Measurements from ENCODE around the gene TMEM143.
"Not testable (repeated sequence)": the region's sequence is repeated elsewhere in the genome, so short reads cannot be mapped to it uniquely, and the experiment has no call there.

The TMEM143 gene

DNA sequence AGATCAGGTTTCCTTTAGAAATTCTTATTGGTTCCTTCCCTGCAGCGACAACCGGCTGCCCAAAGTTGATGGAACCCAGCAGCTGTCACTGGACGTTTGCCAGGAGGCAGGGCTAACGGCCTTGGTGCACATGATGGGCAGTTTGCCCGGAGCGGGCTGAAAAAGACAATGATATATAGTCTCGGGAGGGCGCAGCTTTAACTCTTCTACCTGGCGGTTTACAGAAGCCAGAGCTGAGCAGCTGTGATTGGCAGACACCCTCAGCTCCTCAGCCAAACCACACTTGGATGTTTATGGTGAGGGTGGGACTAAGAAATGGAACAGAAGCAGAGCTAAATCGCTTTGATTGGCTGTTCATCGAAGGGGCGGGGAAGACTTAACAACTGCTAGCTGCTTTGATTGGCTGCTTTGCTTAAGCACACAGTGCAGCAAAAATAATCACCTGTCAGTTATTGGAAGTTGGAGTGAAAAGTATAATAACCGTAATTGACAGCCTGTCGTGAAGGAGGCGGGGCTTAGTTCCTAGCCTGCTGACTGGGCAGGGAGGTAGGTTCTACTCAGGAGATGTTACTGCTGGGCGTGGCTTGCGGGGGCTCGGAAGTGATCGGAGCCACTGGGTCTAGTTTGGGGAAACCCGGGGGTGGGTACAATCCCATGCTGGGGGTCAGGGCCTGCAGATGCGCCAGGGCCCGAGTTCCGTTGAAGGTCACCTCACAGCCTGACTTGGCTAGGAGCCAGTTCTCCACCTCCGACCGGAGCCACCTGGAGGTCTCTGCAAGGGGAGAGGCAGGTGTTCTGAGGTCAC lies 30.9 kb downstream of the TMEM143 start:
- peak overlapping the region; percentile 94 for H3K27ac Mint-ChIP-seq
- H3K27me3 Mint-ChIP-seq (ENCODE audit: low read depth) = no peaks in the 10 kb centered on the region
- H3K9me3 Mint-ChIP-seq = peaks cover 3% of the 10 kb centered on the region
- peak overlapping the region; percentile 94 for H3K4me3 Mint-ChIP-seq
- peaks cover 49% of the 10 kb centered on the region for H3K4me1 Mint-ChIP-seq (ENCODE audit: low read depth)
- peaks cover 35% of the 10 kb centered on the region for H3K36me3 Mint-ChIP-seq (ENCODE audit: low read depth)

DNA sequence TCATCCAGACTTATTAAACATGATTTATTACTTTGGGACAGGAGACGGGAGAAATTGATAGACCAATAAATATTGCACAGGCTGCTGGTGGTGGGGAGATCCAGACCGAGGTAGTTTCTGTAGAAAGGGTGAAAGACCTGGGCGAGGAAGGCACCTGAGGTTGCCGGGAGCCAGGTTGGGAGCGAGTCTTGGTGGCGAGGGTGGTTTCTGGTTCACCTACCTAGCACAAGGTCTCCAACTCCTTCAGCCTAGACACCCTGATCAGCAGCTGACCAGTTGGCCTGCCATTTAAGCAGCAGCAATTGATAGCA lies 31.4 kb downstream of the TMEM143 start:
- Mint-ChIP-seq H3K4me3 (peak overlapping the region; percentile 94), H3K27ac (peak overlapping the region; percentile 94)

DNA sequence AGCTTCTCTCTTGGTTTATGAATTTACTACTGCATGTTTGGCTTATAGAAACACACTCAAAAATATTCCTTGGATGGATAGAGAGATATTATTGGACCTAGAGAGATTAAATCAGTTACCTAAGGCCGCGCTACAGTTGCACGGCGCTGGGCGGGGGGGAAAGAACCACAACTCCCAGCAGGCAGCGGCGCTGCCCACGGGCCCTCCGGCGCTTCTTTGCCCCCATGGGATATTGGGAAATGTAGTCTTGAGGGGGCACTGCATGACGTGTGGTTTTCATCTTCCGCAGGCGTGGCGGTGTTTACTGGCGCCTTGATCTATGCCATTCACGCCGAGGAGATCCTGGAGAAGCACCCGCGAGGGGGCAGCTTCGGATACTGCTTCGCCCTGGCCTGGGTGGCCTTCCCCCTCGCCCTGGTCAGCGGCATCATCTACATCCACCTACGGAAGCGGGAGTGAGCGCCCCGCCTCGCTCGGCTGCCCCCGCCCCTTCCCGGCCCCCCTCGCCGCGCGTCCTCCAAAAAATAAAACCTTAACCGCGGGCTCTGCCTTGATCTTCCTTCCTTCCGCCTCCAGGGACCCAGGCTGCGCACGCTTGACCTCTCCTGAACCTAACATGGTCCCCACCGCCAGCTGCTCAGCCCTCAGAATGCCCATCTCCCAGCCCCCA lies 33.6 kb downstream of the TMEM143 start:
- H3K4me3 Mint-ChIP-seq = peak overlapping the region; percentile 81
- H3K9me3 Mint-ChIP-seq = peaks cover 3% of the 10 kb centered on the region
- peaks cover 55% of the 10 kb centered on the region for H3K36me3 Mint-ChIP-seq (ENCODE audit: low read depth)
- H3K27me3 Mint-ChIP-seq (ENCODE audit: low read depth) = no peaks in the 10 kb centered on the region
- H3K27ac Mint-ChIP-seq = peak overlapping the region; percentile 94
- peaks cover 64% of the 10 kb centered on the region for H3K4me1 Mint-ChIP-seq (ENCODE audit: low read depth)

More for the DNA sequence above, 31.4 kb downstream of the TMEM143 start:
- Mint-ChIP-seq H3K4me1 (ENCODE audit: low read depth) (peaks cover 54% of the 10 kb centered on the region), H3K27me3 (ENCODE audit: low read depth) (no peaks in the 10 kb centered on the region), H3K9me3 (peaks cover 3% of the 10 kb centered on the region), H3K36me3 (ENCODE audit: low read depth) (peaks cover 39% of the 10 kb centered on the region)

DNA sequence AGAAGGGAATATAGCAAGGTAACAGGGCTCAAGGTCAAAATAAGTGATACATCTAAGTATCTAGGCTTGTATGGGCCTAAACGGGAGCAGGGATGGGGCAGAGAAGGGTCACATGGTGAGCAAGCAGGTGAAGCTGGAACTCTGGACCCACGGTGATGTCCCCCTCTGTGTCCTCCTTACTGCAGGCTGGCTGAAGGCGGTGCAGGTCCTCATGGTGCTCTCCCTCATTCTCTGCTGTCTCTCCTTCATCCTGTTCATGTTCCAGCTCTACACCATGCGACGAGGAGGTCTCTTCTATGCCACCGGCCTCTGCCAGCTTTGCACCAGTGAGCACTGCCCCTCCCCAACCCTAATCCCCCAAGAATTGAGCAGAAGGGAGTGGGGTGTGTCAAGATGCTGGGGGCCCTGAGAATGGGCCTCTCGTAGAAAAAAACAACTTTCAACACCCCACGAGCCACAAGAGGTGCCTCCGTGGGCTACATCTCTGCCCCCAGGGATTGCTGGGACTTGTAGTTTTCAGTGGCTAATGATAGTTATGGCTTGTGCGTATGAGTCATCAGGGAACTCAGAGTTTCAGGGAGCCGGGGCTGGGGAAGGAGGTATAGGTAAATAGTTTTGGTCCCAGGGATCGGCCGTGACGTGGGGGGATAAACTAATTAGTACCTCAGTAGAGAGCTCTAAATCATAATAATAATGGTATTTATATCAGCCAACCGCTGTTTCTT lies 34.4 kb downstream of the TMEM143 start:
- peaks cover 62% of the 10 kb centered on the region for H3K4me1 Mint-ChIP-seq (ENCODE audit: low read depth)
- H3K27me3 Mint-ChIP-seq (ENCODE audit: low read depth) = no peaks in the 10 kb centered on the region
- H3K9me3 Mint-ChIP-seq = peaks cover 3% of the 10 kb centered on the region
- H3K27ac Mint-ChIP-seq = peak overlapping the region; percentile 94
- H3K36me3 Mint-ChIP-seq (ENCODE audit: low read depth) = peaks cover 56% of the 10 kb centered on the region
- H3K4me3 Mint-ChIP-seq = peak overlapping the region; percentile 81

DNA sequence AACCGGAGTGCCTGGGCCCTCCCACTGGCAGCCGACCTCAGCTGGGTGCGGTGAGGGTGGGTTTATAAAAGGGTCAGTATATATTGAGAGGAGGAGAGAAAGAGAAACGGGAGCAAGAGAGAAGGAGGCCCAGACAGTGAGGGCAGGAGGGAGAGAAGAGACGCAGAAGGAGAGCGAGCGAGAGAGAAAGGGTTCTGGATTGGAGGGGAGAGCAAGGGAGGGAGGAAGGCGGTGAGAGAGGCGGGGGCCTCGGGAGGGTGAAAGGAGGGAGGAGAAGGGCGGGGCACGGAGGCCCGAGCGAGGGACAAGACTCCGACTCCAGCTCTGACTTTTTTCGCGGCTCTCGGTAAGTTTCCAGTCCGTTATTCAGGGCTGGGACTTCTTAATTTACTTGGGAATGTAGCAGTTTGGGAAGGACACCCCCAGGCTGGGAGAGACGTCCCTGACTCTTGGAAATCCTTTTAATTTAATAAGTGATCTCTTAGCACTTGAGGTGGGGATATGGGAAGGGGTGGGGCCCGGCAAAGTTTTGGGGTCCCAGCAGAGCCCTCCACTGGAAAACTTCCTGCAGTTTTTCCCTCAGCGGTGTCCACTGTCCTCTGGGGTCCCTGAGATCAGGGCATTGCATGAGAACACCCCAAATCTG lies 38.4 kb downstream of the TMEM143 start, which contains the start of gene EMP3:
Gene EMP3, plus strand, starts transcription at position 288 of the 646 bp plus-strand sequence. CDS start 1,293 bp downstream, outside the sequence.
- H3K4me1 Mint-ChIP-seq (ENCODE audit: low read depth) = peaks cover 64% of the 10 kb centered on the region
- H3K9me3 Mint-ChIP-seq = peaks cover 3% of the 10 kb centered on the region
- H3K36me3 Mint-ChIP-seq (ENCODE audit: low read depth) = peaks cover 44% of the 10 kb centered on the region
- no peaks in the 10 kb centered on the region for H3K27me3 Mint-ChIP-seq (ENCODE audit: low read depth)
- H3K4me3 Mint-ChIP-seq = peak within 1 kb of the TSS; percentile 96
- H3K27ac Mint-ChIP-seq = peak within 1 kb of the TSS; percentile 96

DNA sequence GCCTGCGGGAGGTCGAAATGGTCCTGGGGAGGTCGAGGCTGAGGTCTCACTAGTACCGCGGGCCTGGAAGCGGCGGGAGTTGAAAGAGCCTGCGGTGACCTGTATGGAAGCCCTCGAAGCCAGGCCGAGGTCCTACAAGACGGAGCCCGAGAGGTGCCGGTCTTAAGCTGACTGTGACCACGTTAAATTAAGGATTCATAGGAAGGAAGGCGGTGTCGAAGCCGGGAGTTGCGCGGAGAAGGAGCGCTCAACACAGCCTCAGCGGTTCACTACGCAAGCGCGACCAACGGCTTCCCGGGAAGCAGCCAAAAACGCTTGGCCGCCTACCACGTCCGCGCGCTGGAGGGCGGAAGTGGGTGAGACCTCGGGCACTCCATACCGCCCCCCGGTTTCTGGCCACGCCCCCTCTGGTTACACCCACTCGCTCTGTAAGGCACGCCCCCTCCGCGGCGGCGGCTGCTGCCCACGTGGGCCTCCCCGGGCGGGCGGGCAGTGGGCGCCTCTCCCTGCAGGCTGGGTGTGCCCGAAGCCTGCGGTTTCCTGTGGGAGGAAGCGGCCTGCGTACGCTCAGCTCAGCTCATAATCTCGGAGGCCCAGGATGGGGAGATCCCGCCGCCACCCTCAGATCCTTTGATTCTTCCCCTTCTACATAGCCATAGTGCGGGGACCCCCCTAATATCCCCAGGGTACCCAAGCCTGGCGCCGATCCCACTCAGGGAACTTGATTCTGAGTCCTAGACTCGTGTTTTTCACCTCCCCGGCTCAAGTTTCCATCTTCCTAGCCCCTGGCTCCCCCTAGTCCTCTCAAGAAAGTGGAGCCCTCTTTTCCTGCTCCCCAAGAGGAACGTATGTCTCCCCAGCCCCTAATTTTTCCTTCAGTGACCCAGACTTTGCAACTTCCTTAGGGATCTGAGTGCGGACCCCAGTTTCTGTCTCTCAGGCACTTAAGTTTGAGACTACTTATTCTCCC lies 41.8 kb downstream of the TMEM143 start:
- H3K27me3 Mint-ChIP-seq (ENCODE audit: low read depth) = no peaks in the 10 kb centered on the region
- peak overlapping the region; percentile 93 for H3K4me3 Mint-ChIP-seq
- no peaks in the 10 kb centered on the region for H3K9me3 Mint-ChIP-seq
- H3K4me1 Mint-ChIP-seq (ENCODE audit: low read depth) = peaks cover 45% of the 10 kb centered on the region
- H3K36me3 Mint-ChIP-seq (ENCODE audit: low read depth) = peaks cover 18% of the 10 kb centered on the region
- peak overlapping the region; percentile 99 for H3K27ac Mint-ChIP-seq

DNA sequence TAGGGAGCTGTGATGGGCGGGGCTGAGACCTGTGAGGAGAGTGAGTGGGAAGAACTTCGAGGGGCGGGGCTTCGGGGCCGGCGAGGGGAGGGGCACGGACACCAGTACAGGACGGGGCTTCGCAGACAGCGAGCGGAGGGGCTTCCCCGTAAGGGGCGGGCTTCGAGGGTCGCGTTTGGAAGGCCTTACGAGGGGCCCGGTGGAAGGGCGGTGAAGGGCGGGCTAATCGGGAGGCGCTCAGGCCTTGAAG lies 42.4 kb downstream of the TMEM143 start:
- H3K27ac Mint-ChIP-seq = peak overlapping the region; percentile 99
- no peaks in the 10 kb centered on the region for H3K9me3 Mint-ChIP-seq
- peaks cover 43% of the 10 kb centered on the region for H3K4me1 Mint-ChIP-seq (ENCODE audit: low read depth)
- H3K27me3 Mint-ChIP-seq (ENCODE audit: low read depth) = no peaks in the 10 kb centered on the region
- H3K4me3 Mint-ChIP-seq = peak overlapping the region; percentile 93
- H3K36me3 Mint-ChIP-seq (ENCODE audit: low read depth) = peaks cover 15% of the 10 kb centered on the region

DNA sequence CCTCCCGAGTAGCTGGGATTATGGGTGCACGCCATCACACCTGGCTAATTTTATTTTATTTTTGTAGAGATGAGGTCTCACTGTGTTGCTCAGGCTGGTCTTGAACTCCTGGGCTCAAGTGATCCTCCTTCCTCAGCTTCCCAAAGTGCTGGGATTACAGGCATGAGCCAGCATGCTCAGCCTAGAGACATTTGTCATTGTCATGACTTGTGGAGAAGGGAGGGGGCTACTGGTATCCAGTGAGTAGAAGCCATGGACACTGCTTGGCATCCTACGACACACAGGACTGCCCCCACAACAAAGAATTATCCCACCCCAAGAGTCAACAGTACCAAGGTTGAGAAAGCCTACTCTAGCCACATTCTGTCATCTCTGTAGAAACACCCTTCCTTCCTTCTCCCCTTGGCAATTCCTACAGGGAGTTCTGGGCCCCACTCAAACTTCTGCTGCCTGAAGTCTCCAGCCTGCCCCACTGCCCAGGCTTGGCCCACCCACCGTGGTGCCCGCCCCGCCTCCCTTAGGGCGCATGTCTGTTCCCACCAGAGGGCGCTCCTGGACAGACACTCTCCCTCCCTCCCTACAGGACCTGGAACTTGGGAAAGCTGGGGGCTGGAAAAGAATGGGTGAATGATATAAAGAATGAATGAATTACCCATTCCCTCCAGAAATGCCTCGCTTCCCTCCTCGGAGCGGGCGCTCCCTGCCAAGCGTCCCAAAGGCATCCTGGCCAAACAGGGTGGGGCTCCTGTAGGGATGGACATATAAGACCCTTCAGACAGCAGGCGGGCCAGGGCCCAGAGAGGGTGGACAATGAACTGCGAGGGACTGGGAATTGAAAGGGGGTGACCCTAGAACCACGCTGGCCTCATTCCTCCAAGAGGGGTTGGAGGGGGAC lies 43.8 kb downstream of the TMEM143 start:
- H3K9me3 Mint-ChIP-seq = no peaks in the 10 kb centered on the region
- peaks cover 4% of the 10 kb centered on the region for H3K36me3 Mint-ChIP-seq (ENCODE audit: low read depth)
- H3K4me3 Mint-ChIP-seq = no peak overlapping the region
- H3K27ac Mint-ChIP-seq = peak overlapping the region; percentile 34
- H3K4me1 Mint-ChIP-seq (ENCODE audit: low read depth) = peaks cover 35% of the 10 kb centered on the region
- no peaks in the 10 kb centered on the region for H3K27me3 Mint-ChIP-seq (ENCODE audit: low read depth)

DNA sequence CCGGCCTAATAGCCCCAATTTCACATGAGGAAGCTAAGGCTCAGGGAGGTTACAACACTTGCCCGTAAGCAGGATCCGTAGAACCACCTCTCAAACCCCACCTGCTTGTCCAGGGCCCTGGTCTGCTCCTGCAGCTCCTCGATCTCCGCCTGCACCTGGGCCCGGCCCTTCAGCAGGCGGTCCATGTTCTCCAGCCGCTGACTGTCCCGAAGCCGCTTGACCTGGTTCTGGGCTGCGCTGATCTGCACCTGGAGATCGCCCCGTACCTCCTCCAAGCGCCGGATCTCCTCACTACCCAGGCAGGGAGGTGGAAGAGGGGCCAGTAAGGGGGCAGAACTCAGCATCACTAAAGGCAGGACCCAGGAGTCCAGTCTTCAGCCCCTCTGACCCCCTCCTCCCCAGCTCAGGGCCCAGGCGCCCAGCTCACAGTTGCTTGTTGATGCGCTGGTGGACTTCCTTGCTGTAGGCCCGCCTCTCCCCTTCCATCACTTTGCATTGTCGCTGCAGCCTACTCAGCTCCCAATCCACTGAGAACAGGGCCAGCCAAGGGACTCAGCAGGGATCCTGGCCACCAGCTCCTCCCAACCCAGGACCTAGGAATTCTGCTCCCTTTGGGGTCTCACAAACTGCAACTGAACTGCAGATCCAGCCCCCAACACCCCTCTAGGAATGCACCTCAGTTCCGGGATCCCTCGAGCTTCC lies 45.3 kb downstream of the TMEM143 start:
- Mint-ChIP-seq H3K9me3 (no peaks in the 10 kb centered on the region), H3K4me1 (ENCODE audit: low read depth) (peaks cover 27% of the 10 kb centered on the region), H3K27me3 (ENCODE audit: low read depth) (no peaks in the 10 kb centered on the region), H3K27ac (no peak overlapping the region), H3K4me3 (no peak overlapping the region), H3K36me3 (ENCODE audit: low read depth) (peaks cover under 1% of the 10 kb centered on the region)

DNA sequence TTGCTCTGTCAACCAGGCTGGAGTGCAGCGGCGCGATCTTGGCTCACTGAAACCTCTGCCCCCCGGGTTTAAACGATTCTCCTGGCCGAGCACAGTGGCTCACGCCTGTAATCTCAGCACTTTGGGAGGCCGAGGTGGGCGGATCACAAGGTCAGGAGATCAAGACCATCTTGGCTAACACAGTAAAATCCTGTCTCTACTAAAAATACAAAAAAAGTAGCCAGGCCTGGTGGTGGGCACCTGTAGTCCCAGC lies 46.1 kb downstream of the TMEM143 start:
- not testable (repeated sequence) for H3K9me3 Mint-ChIP-seq; H3K36me3 Mint-ChIP-seq (ENCODE audit: low read depth); H3K27ac Mint-ChIP-seq; H3K4me3 Mint-ChIP-seq; H3K27me3 Mint-ChIP-seq (ENCODE audit: low read depth)
- peaks cover 23% of the 10 kb centered on the region for H3K4me1 Mint-ChIP-seq (ENCODE audit: low read depth)

DNA sequence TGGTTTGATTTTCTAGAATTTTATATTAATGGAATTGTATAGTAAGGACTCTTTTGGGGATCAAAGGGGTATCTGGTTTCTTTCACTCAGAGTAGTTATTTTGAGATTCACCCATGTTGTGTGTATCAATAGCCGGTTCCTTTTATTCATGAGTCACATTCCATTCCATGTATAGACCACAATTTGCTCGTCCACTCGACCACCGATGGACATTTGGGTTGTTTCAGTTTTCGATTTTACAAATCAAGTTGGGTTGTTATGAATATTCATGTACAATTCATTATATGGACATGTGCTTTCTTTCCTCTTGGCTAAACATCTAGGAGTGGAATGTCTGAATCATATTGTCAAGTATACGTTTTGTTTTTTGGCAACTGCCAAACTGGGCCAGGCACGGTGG lies 48.0 kb downstream of the TMEM143 start:
- H3K36me3 Mint-ChIP-seq (ENCODE audit: low read depth) = no peaks in the 10 kb centered on the region
- H3K27me3 Mint-ChIP-seq (ENCODE audit: low read depth) = no peaks in the 10 kb centered on the region
- no peaks in the 10 kb centered on the region for H3K9me3 Mint-ChIP-seq
- no peak overlapping the region for H3K27ac Mint-ChIP-seq
- no peak overlapping the region for H3K4me3 Mint-ChIP-seq
- peaks cover 11% of the 10 kb centered on the region for H3K4me1 Mint-ChIP-seq (ENCODE audit: low read depth)

DNA sequence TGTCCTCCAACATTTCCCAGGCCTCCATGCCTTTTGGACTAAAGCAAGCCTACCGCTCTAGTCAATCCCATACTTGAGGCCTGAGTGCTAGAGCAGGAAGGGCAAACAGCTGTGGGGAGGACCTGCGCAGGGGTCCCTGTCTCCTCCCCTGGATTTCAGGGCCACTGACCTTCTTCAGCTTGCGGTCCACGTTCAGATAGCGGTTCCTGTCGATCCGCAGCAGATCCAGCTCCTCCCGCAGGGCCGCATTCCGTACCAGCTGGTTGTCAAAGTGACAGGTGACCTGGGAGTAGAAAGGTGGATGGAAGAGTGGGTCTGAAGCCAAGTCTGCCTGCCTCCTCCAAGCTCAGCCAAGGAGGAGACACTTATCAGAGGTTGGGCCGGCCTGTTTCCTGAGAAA lies 52.4 kb downstream of the TMEM143 start:
- H3K27ac Mint-ChIP-seq = no peak overlapping the region
- H3K27me3 Mint-ChIP-seq (ENCODE audit: low read depth) = peaks cover 7% of the 10 kb centered on the region
- no peaks in the 10 kb centered on the region for H3K36me3 Mint-ChIP-seq (ENCODE audit: low read depth)
- H3K4me3 Mint-ChIP-seq = no peak overlapping the region
- H3K9me3 Mint-ChIP-seq = no peaks in the 10 kb centered on the region
- H3K4me1 Mint-ChIP-seq (ENCODE audit: low read depth) = no peaks in the 10 kb centered on the region

DNA sequence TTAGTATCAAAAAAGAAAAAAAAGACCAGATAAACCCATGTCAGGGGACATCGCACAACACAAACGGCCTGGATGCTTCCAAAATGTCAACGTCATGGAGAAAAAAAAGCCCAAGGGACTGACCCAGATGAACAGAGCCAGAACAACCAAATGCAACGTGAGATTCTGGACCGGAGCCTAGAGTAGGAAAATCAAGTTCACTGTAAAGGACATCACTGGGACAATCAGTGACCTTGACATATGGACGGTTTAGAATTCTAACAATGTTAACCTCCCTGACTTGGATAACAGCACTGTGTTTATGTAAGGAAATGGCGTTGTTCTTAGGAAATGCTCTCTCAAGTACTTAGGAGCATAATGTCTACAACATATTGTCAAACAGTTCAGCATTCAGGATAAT lies 53.5 kb downstream of the TMEM143 start:
- Mint-ChIP-seq H3K4me1 (ENCODE audit: low read depth) (no peaks in the 10 kb centered on the region), H3K36me3 (ENCODE audit: low read depth) (no peaks in the 10 kb centered on the region), H3K4me3 (no peak overlapping the region), H3K27me3 (ENCODE audit: low read depth) (peaks cover 12% of the 10 kb centered on the region), H3K9me3 (no peaks in the 10 kb centered on the region), H3K27ac (no peak overlapping the region)

Measured in T-helper 1 cell treated with Interleukin-12 subunit alpha and Interleukin-12 subunit beta and Interleukin-4 antibody, amounts not matched to agents 30 μg/mL and 1 μg/mL, for 36 hours (primary cell).